22Rv1 (cell line): ENCODE measurements around the gene NIPAL4.

Experiments used
- CTCF ChIP-seq: fragments of 450-650 bp; IDR thresholded peaks from 2 replicates; pipeline ENCODE4 v1.5.1; 2017; ENCODE audit warnings: mild to moderate bottlenecking
- ZFX ChIP-seq: fragments of 450-650 bp; IDR thresholded peaks from 2 replicates; pipeline ENCODE4 v1.6.1; 2017; ENCODE audit warnings: antibody characterized with exemption, borderline replicate concordance

DNA sequence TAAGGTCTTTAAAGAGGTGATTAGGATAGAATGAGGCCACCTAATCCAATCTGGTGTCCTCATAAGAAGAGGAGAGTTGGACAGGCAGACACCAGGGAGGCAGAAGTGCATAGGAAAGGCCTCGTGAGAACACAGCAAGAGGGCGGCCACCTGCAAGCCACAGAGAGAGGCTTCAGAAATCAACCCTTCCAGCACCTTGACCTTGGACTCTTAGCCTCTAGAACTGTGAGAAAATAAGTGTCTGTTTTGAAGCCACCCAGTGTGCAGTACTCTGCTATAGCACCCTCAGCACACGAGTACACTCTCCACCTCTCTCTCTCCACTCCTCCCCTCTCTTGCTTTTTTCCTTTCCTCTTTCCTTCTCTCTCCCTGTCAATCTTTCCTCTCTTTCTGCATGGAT is 26.8 kb downstream of the NIPAL4 start:
- TF ChIP-seq CTCF (no peak), ZFX (no peak)
